ENCODE measurements around the gene F7. TPM values are rescaled to one million over a fixed set of nuclear protein-coding genes. Genes with fewer than 3 reads are reported as not detected.
"Not testable (repeated sequence)": the region's sequence is repeated elsewhere in the genome, so short reads cannot be mapped to it uniquely, and the experiment has no call there.

The F7 gene
- total RNA-seq, 1 donor from 2014 or later, result 1.0 TPM

- no peaks in the 10 kb centered on the region for H3K9me3 Mint-ChIP-seq
- no peak for TF ChIP-seq CTCF (conservative IDR thresholded peaks at IDR 0.05)
- no peak overlapping the region for H3K27ac Mint-ChIP-seq (ENCODE audit: unreplicated experiment)
- H3K27me3 Mint-ChIP-seq (ENCODE audit: low read depth), result peaks cover 23% of the 10 kb centered on the region
- H3K36me3 Mint-ChIP-seq (ENCODE audit: low read depth), result no peaks in the 10 kb centered on the region
- H3K4me3 Mint-ChIP-seq, result no peak overlapping the region
- peaks cover 4% of the 10 kb centered on the region for H3K4me1 Mint-ChIP-seq
- no peak for DNase-seq (ENCODE audit: low read depth, low spot score)
Measured at GRCh38 chr13:113105921-113106452, 396 bp downstream of the F7 start.

GRCh38 chr13:113106711-113107351 is 1.2 kb downstream of the F7 start:
- Mint-ChIP-seq H3K36me3 (ENCODE audit: low read depth) (no peaks in the 10 kb centered on the region), H3K4me1 (peaks cover 4% of the 10 kb centered on the region), H3K27me3 (ENCODE audit: low read depth) (peaks cover 25% of the 10 kb centered on the region), H3K27ac (ENCODE audit: unreplicated experiment) (no peak overlapping the region), H3K4me3 (no peak overlapping the region), H3K9me3 (no peaks in the 10 kb centered on the region)
- DNase-seq (ENCODE audit: low read depth, low spot score), result no peak
- TF ChIP-seq CTCF (conservative IDR thresholded peaks at IDR 0.05), result no peak

DNA sequence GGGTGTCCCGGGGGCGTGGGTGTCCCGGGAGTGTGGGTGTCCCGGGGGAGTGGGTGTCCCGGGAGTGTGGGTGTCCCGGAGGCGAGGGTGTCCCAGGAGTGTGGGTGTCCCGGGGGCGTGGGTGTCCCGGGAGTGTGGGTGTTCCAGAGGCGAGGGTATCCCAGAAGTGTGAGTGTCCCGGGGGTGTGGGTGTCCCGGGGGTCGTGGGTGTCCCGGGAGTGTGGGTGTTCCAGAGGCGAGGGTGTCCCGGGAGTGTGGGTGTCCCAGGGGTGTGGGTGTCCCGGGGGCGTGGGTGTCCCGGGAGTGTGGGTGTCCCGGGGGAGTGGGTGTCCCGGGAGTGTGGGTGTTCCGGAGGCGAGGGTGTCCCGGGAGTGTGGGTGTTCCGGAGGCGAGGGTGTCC is 2.9 kb downstream of the F7 start:
- H3K27me3 Mint-ChIP-seq (ENCODE audit: low read depth), result peaks cover 20% of the 10 kb centered on the region
- not testable (repeated sequence) for DNase-seq (ENCODE audit: low read depth, low spot score)

GRCh38 chr13:113109151-113110047 is 3.8 kb downstream of the F7 start:
- Mint-ChIP-seq H3K36me3 (ENCODE audit: low read depth) (no peaks in the 10 kb centered on the region), H3K27ac (ENCODE audit: unreplicated experiment) (no peak overlapping the region), H3K4me1 (no peaks in the 10 kb centered on the region), H3K27me3 (ENCODE audit: low read depth) (peaks cover 18% of the 10 kb centered on the region), H3K4me3 (peak overlapping the region; percentile 69), H3K9me3 (no peaks in the 10 kb centered on the region)
- DNase-seq (ENCODE audit: low read depth, low spot score), result no peak
- no peak for TF ChIP-seq CTCF (conservative IDR thresholded peaks at IDR 0.05)

More for the DNA sequence above, 2.9 kb downstream of the F7 start:
- not testable (repeated sequence) for H3K4me1 Mint-ChIP-seq; H3K27ac Mint-ChIP-seq (ENCODE audit: unreplicated experiment); H3K36me3 Mint-ChIP-seq (ENCODE audit: low read depth); H3K9me3 Mint-ChIP-seq; H3K4me3 Mint-ChIP-seq

GRCh38 chr13:113110048-113110851 is 4.7 kb downstream of the F7 start:
- H3K9me3 Mint-ChIP-seq, result no peaks in the 10 kb centered on the region
- H3K27ac Mint-ChIP-seq (ENCODE audit: unreplicated experiment), result no peak overlapping the region
- no peaks in the 10 kb centered on the region for H3K36me3 Mint-ChIP-seq (ENCODE audit: low read depth)
- H3K4me3 Mint-ChIP-seq, result peak overlapping the region; percentile 44
- no peak for TF ChIP-seq CTCF (conservative IDR thresholded peaks at IDR 0.05)
- no peak for DNase-seq (ENCODE audit: low read depth, low spot score)
- H3K27me3 Mint-ChIP-seq (ENCODE audit: low read depth), result peaks cover 21% of the 10 kb centered on the region
- H3K4me1 Mint-ChIP-seq, result no peaks in the 10 kb centered on the region
